ENCODE data around the gene OGDHL. TPM values are rescaled to one million over a fixed set of nuclear protein-coding genes. Genes with fewer than 3 reads are reported as not detected.
A peak's percentile ranks its signal among the peaks of the same experiment; 100 is the strongest.

The OGDHL gene
- polyA plus RNA-seq, 3 donors, result 35.0 to 45.7 (median 41.4) TPM

DNA sequence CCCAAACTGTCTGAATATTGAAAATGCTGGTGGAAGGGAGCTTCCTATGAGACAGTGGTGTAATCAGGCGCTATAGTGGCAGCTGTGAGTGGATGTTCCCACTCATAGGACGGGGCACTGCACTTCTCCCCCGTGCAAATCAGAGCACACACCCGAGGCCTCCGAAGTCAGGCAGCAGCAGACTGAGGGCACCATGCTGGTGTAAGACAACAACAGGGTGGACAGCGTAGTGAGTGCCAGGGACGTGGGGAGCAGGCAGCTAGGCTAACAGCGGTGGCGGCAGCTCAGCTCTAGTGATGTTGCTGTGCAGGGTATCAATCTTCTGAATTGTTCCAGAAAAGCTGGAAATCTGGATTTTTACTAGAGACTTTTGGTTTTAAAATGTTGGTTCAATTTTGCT, 63.4 kb downstream of the OGDHL start:
- DNase-seq (ENCODE audit: low read depth in 3 of 3, low spot score in 2 of 3), result no peak

DNA sequence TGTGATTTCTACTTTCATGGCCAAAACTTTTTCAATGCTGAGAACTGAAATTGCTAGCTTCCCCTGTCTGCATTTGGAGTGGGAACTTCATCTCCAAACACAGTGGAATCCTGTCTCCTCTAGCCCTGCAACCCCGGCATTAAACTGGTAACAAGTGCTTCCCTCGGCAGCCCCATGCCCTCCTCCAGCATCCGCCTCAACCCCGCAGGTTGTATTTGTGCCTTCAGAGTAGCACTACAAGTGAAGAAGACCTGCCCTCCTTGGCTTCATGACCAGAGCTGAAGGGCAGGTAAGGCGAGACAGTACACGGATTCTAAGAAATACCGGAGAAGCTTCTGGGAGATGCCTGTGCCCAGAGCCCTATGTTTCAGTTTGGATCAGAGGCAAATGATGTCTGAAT, 65.8 kb downstream of the OGDHL start:
- DNase-seq (ENCODE audit: low read depth in 3 of 3, low spot score in 2 of 3), result no peak

DNA sequence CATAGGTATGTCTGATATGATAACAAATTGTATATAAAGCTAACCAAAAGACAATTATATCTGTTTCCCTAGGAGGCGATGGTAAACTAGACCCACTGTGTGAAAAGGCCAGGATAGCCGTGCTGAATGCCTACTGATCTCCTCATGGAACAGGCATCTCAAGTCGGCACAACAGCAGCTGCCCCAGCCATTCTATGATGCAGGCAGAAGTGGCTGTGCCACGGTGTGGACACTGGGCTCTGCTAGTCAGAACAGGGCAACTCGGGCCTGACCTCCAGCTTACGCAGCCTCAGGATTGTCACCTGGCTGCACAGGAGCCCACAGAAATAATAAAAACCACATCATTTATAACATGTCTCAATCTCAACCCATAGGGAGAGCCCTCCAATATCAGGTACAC, 67.7 kb downstream of the OGDHL start:
- no peak for DNase-seq (ENCODE audit: low read depth in 3 of 3, low spot score in 2 of 3)

DNA sequence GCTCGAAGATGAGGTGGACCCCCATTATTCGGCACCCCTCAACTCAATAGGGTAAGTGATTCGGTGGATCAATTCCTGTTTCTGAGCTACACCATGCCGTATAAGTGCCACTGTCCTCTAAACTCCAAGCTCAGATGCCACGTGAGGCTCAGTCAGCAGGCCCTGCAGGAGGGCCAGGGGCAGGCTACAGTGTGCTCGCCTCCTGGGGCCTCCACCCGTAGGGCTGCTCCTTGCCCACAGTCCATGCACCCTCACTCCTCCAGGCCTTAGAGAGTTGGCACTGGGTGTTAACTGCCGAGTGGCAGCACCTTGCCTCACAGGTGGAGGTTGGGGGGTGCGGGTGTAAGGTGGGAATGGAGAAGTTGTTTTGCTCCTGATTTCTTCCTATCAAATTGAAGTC, 70.5 kb downstream of the OGDHL start:
- no peak for DNase-seq (ENCODE audit: low read depth in 3 of 3, low spot score in 2 of 3)

DNA sequence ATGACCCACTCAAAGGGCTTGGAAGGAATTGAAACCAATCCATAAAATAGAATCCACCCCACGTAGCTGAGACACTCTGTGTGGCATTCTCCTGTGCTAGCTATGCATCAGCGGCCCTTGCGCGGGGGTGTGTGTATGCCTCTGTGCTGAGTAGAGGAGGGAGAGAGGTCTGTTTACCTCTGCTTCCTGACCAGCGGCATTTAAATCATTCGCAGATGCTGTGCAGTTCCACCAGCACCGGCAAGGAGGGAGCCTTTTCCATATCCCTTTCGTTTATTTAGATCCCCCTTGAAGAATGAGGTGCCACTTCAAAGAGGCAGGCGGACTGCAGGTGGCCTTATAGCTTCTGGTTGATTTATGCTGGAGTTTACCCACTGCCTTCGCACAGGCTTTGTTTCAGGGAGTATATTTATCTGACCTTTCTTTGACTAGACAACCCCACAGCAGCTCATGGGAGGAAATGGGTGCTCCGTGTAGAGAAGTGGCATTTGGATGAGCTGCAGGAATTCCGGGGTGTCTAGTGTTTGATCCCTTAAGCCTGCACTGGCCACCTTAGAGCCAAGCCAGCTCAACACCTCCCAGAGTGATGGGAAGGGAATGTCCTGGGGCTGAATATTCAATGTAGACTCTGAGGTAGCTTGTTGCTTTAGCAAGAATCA, 71.3 kb downstream of the OGDHL start:
- peak in 2 of 3 donors; percentile 18 to 60 for DNase-seq (ENCODE audit: low read depth in 3 of 3, low spot score in 2 of 3)

DNA sequence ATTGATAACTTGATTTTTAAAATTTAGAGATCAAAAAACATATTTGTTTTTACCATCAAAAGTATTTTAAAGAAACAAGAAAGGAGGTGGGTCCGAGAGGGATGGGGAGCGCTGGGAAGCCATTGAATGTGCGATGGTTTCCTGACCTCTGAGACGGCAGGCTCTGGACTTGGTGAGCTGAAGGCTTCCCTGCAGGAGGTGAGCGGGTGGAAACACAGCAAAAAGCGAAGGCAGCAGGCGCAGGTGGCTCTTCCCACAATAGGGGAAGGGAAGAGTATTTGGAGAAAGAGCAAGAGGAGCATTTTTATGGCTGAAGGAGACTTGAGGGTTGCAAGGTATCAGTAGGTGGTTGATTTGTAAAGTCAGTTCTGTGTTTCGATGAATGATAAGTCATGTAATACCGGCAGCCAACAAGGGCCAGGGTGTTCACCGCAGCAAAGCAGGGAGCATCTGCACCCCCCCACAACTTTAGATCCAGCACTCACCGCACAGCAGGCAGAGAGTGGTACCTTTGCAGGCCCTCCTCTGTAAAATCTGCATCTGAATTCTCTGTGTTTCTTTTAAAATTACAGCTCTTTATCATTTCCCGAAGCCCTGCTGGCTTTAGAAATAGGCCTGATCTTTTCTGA, 72.1 kb downstream of the OGDHL start:
- DNase-seq (ENCODE audit: low read depth in 3 of 3, low spot score in 2 of 3), result no peak

DNA sequence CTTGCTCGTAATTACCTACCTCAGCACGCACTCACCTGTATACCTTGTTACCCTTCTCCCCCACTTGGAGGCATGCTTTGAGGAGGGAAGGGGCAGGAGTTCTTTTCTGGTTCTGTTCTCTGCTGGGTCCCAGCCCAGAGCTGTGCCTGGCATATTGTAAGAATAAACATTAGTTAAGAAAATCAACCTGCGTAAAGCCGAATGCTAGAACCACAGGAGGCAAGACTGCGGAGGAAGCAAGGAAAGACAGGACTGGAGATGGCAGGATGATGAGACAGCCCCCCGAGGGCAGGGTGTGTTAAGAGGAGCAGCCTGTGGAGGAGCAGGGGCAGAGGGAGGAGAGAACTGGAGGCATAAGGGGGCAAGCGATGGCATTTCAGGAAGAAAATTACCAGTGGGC, 73.2 kb downstream of the OGDHL start:
- no peak for DNase-seq (ENCODE audit: low read depth in 3 of 3, low spot score in 2 of 3)

DNA sequence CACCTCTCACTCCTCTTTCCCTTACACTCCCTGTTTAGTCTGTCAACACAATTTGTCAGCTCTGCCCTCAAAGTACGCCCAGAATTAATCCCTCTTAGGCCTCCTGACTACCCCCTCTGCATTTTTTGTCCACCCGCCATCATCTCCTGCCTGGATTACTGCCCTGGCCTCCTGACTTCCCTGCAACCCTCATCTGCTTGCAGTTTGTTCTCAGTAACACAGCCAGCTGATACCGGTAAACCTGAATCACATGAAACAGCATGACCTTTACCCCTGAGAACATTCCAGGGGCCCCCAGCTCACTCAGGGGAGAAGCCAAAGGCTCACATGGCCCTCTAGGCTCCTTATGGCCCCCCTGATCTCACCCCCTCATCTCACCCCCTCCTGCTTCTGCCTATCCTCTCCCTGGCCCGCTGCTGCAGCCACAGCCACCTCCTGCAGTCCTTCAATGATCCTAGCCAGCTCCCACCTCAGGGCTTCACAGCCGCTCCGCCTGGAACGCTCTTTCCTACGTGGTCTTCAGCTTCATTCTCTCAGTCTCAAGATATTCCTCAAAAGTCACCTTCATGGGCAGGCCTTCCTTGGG, 73.8 kb downstream of the OGDHL start:
- no peak for DNase-seq (ENCODE audit: low read depth in 3 of 3, low spot score in 2 of 3)

DNA sequence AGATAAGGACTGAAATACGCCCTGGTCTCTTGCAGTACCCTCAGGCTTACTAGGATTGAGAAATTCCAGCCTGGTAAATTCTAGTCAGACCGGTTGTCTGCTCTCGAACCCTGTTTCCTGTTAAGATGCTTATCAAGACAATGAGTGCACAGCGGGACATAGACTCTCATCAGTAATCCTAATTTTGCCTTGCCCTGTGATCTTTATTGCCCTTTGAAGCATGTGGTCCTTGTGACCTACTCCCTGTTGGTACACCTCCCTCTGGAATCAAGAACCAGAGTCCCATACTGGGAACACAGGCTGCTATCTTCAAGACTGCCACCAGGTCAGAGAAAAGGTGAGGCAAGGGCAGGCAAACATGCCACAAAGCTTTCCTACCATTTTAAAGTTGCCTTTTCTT, 75.5 kb downstream of the OGDHL start:
- DNase-seq (ENCODE audit: low read depth in 3 of 3, low spot score in 2 of 3), result no peak

Other genes with a start within 250 kb of the OGDHL start
- 10 to 100 TPM; 16.9 to 18.3 (median 17.9) TPM for gene ERCC6, start 223.2 kb downstream of the OGDHL start, polyA plus RNA-seq (ENCODE audit: insufficient read length in 3 of 3)
- gene SLC18A3, start 152.0 kb downstream of the OGDHL start, polyA plus RNA-seq (ENCODE audit: insufficient read length in 3 of 3), result not detected
- gene CHAT, start 148.3 kb downstream of the OGDHL start, polyA plus RNA-seq (ENCODE audit: insufficient read length in 3 of 3), result not detected
- gene C10orf53, start 82.7 kb downstream of the OGDHL start, polyA plus RNA-seq (ENCODE audit: insufficient read length in 3 of 3), result under 1 TPM in 1 of 3 donors, not detected in 2; 0.13 TPM
- gene PARG, start 179.7 kb upstream of the OGDHL start, polyA plus RNA-seq (ENCODE audit: insufficient read length in 3 of 3), result 10 to 100 TPM; 34.6 to 38.5 (median 35.4) TPM
- 10 to 100 TPM; 10.0 to 12.7 (median 12.0) TPM for gene TIMM23B, start 179.7 kb upstream of the OGDHL start, polyA plus RNA-seq (ENCODE audit: insufficient read length in 3 of 3)
- gene AGAP6, start 226.1 kb upstream of the OGDHL start, polyA plus RNA-seq (ENCODE audit: insufficient read length in 3 of 3), result 10 to 100 TPM; 12.1 to 15.4 (median 13.7) TPM